ENCODE data around the gene INPP4B. TPM values are rescaled to one million over a fixed set of nuclear protein-coding genes. Genes with fewer than 3 reads are reported as not detected.

INPP4B gene
- total and polyA plus RNA-seq, 2 of the 4 experiments (the other 2 are of a cell fraction) = 1.8 to 14.0 TPM

DNA sequence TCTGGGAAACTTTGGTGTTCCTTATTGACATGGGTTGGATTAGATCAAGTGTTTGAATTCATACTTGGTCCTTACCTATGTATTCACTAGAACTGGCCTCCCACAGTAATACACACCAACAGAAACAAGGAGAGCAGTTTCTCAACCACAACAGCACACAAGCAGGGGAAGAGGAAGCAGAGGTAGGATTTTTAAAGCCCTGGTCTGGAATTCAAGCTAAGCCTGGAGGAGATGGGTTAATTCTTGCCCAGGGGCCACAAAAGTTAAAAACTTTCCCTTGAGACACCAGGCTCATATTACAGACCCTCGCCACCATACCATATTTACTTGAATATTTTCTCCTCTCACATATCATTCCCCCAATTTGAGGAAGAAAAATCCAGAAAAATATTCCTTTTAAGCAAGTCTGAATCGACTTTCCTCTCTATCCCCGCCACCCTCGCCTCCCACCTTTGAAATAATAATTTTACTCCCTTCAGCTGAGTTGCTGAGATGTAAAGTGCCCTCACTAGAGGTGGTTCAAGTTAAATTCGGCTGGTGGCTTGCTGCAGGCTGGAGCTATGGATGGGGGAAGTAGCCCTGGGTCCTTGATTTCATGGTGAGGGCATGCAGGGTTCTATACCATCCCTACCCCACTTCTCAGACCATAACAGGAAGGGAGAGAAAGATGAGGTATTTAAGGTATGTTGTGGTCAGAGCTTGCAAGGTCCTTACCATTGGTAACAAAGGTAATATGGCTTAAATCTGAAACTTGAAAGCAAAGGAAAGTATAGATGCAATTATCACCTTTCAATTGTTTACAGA is 440.2 kb downstream of the INPP4B start:
- Histone ChIP-seq H3K4me1 (ENCODE audit: control insufficient read depth, insufficient read depth, low read length) (peaks cover 12% of the 10 kb centered on the region), H3K23ac (ENCODE audit: low read depth, low read length) (peak overlapping the region; percentile 97), H4K5ac (ENCODE audit: low read depth, low read length) (peak overlapping the region; percentile 83), H3K27ac (ENCODE audit: insufficient read depth, low read length) (peak overlapping the region; percentile 94), H2AK9ac (replicated peaks; ENCODE audit: low read depth, low read length, poor library complexity) (no peak overlapping the region), H3K79me1 (ENCODE audit: low read depth in 1 of 2, low read length in 2 of 2) (peaks cover 0 to 9% of the 10 kb centered on the region in 2 experiments; a peak in 1 of 4 replicates), H3K56ac (ENCODE audit: extremely low read depth, insufficient read depth, low read length) (peak overlapping the region; percentile 90), H3K9me3 (ENCODE audit: control insufficient read depth, insufficient read depth, low read length) (no peaks in the 10 kb centered on the region), H3K9ac (ENCODE audit: low read depth, low read length) (peak overlapping the region; percentile 87), H3K9me1 (ENCODE audit: insufficient read depth, low read length) (no peaks in the 10 kb centered on the region), H3K27me3 (ENCODE audit: control insufficient read depth, insufficient read depth, low read length) (no peaks in the 10 kb centered on the region), H3K4me2 (ENCODE audit: low read depth, low read length) (peak overlapping the region; percentile 84), H4K91ac (ENCODE audit: insufficient read depth, low read depth, low read length) (peak overlapping the region; percentile 92), H3K14ac (replicated peaks; ENCODE audit: low read depth, low read length) (peak overlapping the region; percentile 98), H4K20me1 (ENCODE audit: insufficient read depth, low read length) (no peaks in the 10 kb centered on the region), H3K18ac (ENCODE audit: low read depth, low read length) (peak overlapping the region; percentile 74), H4K8ac (ENCODE audit: low read depth in 2 of 2, low read length in 2 of 2) (peak overlapping the region; percentile 68 to 81), H2BK15ac (ENCODE audit: low read depth, low read length) (peak overlapping the region; percentile 86), H2BK120ac (ENCODE audit: low read depth, low read length) (peak overlapping the region; percentile 98), H2AK5ac (ENCODE audit: low read depth, low read length) (peak overlapping the region; percentile 64), H3K4me3 (ENCODE audit: insufficient read depth, low read depth, low read length) (peak overlapping the region; percentile 58; the same call in 1 of the 2 replicates), H2AFZ (replicated peaks; ENCODE audit: low read length, poor library complexity) (peak overlapping the region; percentile 92), H2BK5ac (ENCODE audit: low read depth, low read length, poor library complexity, severe bottlenecking) (peak overlapping the region; percentile 90), H3K4ac (ENCODE audit: low read depth, low read length) (peak overlapping the region; percentile 98), H2BK20ac (ENCODE audit: low read depth, low read length) (peak overlapping the region; percentile 92), H3K36me3 (ENCODE audit: control insufficient read depth, insufficient read depth, low read length) (no peaks in the 10 kb centered on the region)
- WGBS, 2 experiments (ENCODE audit: extremely low coverage in 2 of 2, insufficient read length in 1 of 2) = no CpG with 5 or more reads among the region's 5 CpGs
- intact Hi-C loops (cut with micrococcal nuclease) = loop anchor here (2.0 kb wide), 1 partner anchor 27 kb away; no protein-coding TSS in a partner anchor
- dilution Hi-C loops (cut with HindIII; ENCODE audit: low sequenced_read_pairs, unreplicated experiment) = no loop called here
- ChIA-PET CTCF (interaction anchor here (0.8 to 1.1 kb wide), 2 partner anchors 10 to 98 kb away, joined by 3 read pairs; no protein-coding TSS in a partner anchor), POLR2A (ENCODE audit: unreplicated experiment) (no interaction called here)
- no TSS peak for BruUV-seq (replicated peaks)
- in situ Hi-C loops (cut with MboI; ENCODE audit: low sequenced_read_pairs) = no loop called here
- TF ChIP-seq RCOR1 (IDR thresholded peaks at IDR 0.05; ENCODE audit: insufficient replicate concordance, low read length) (no peak), ELK1 (IDR thresholded peaks at IDR 0.05; ENCODE audit: borderline replicate concordance, low read depth, low read length) (no peak), CEBPB (IDR thresholded peaks at IDR 0.05; ENCODE audit: low read depth, low read length) (no peak), SMC3 (IDR thresholded peaks at IDR 0.05; ENCODE audit: low read depth, low read length) (no peak), MAFK (IDR thresholded peaks at IDR 0.05; ENCODE audit: low read depth, low read length) (no peak), NFE2L2 (IDR thresholded peaks at IDR 0.05; ENCODE audit: low read depth, low read length) (no peak), BHLHE40 (IDR thresholded peaks at IDR 0.05; ENCODE audit: low read depth, low read length) (no peak), CHD1 (IDR thresholded peaks at IDR 0.05; ENCODE audit: low read depth, low read length) (no peak)
- TF ChIP-seq, protein P1, sequence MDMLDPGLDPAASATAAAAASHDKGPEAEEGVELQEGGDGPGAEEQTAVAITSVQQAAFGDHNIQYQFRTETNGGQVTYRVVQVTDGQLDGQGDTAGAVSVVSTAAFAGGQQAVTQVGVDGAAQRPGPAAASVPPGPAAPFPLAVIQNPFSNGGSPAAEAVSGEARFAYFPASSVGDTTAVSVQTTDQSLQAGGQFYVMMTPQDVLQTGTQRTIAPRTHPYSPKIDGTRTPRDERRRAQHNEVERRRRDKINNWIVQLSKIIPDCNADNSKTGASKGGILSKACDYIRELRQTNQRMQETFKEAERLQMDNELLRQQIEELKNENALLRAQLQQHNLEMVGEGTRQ (IDR thresholded peaks at IDR 0.05; ENCODE audit: low read depth, low read length) = no peak
- ATAC-seq (ENCODE audit: low read depth) (peak; percentile 27), DNase-seq (peak; percentile 32)
